Neural cell (in vitro differentiated cells): ENCODE data around the gene ZNF701. TPM values are rescaled to one million over a fixed set of nuclear protein-coding genes. Genes with fewer than 3 reads are reported as not detected.

Experiments
- H2AFZ ChIP-seq: fragments of 200-600, 300-800 bp; sonication (generic), shearing (Covaris generic); 2 replicates; pipeline ENCODE4 v1.6.0; 2014; ENCODE audit warnings: low read depth, mild to moderate bottlenecking, antibody characterized with exemption, low read length, moderate library complexity
- H3F3A ChIP-seq: fragments of 200-600 bp; shearing (Covaris generic); 2 replicates; pipeline ENCODE4 v1.6.1; 2016; ENCODE audit warnings: mild to moderate bottlenecking, moderate library complexity, mixed read lengths, antibody characterized with exemption, low read length; ENCODE audit not compliant: insufficient read depth, poor library complexity, severe bottlenecking
- H3K27ac ChIP-seq: fragments of 200-600, 300-800 bp; sonication (generic), shearing (Covaris generic); 2 replicates; pipeline ENCODE4 v1.5.1; 2014; ENCODE audit warnings: mild to moderate bottlenecking, low read length, moderate library complexity
- H3K27me3 ChIP-seq: fragments of 300-800, 200-600 bp; sonication (generic), shearing (Covaris generic); 2 replicates; pipeline ENCODE4 v1.6.0; 2014; ENCODE audit warnings: mild to moderate bottlenecking, low read depth, low read length, moderate library complexity; ENCODE audit not compliant: insufficient read depth
- H3K36me3 ChIP-seq: fragments of 300-800, 200-600 bp; sonication (generic), shearing (Covaris generic); 2 replicates; pipeline ENCODE4 v1.5.1; 2014; ENCODE audit warnings: mild to moderate bottlenecking, antibody characterized with exemption, low read length, moderate library complexity; ENCODE audit not compliant: insufficient read depth
- H3K4me2 ChIP-seq: fragments of 300-800, 200-600 bp; sonication (generic), shearing (Covaris generic); 2 replicates; pipeline ENCODE4 v1.6.0; 2014; ENCODE audit warnings: mild to moderate bottlenecking, low read length
- H3K4me3 ChIP-seq: fragments of 300-800, 200-600 bp; sonication (generic), shearing (Covaris generic); 2 replicates; pipeline ENCODE4 v1.5.1; 2014; ENCODE audit warnings: mild to moderate bottlenecking, low read length, moderate library complexity
- H3K79me2 ChIP-seq: fragments of 200-600 bp; shearing (Covaris generic); replicated peaks from 2 replicates; pipeline ENCODE4 v1.6.0; 2014; ENCODE audit warnings: mild to moderate bottlenecking, low read length, moderate library complexity; ENCODE audit not compliant: insufficient read depth
- H3K9ac ChIP-seq: fragments of 300-800, 200-600 bp; sonication (generic), shearing (Covaris generic); 2 replicates; pipeline ENCODE4 v1.6.1; 2016; ENCODE audit warnings: mild to moderate bottlenecking, low read length, mixed read lengths
- H3K9me2 ChIP-seq: fragments of 200-600 bp; shearing (Covaris generic); 2 replicates; pipeline ENCODE4 v1.6.1; 2016; ENCODE audit warnings: mild to moderate bottlenecking, low read length, mixed read lengths; ENCODE audit not compliant: insufficient read depth
- H3K9me3 ChIP-seq: fragments of 200-600, 300-800 bp; sonication (generic), shearing (Covaris generic); 2 replicates; pipeline ENCODE4 v1.6.1; 2016; ENCODE audit warnings: mild to moderate bottlenecking, mixed run types, low read length, moderate library complexity, mixed read lengths
- H4K20me1 ChIP-seq: fragments of 200-600 bp; shearing (Covaris generic); 2 replicates; pipeline ENCODE4 v1.6.1; 2016; ENCODE audit warnings: mild to moderate bottlenecking, mixed run types; ENCODE audit not compliant: insufficient read depth
- CTCF ChIP-seq: fragments of 450-650 bp; IDR thresholded peaks from 2 replicates; pipeline ENCODE4 v1.5.1; 2014; ENCODE audit warnings: antibody characterized with exemption, mild to moderate bottlenecking, moderate library complexity; ENCODE audit not compliant: poor library complexity, severe bottlenecking
- EP300 ChIP-seq: fragments of 450-650 bp; conservative IDR thresholded peaks from 2 replicates; pipeline ENCODE4 v1.6.1; 2014; ENCODE audit warnings: antibody characterized with exemption, mild to moderate bottlenecking, moderate library complexity; ENCODE audit not compliant: poor library complexity, severe bottlenecking
- EZH2 ChIP-seq: fragments of 200-600, 300-800 bp; shearing (Covaris generic), sonication (generic); IDR thresholded peaks from 2 replicates; pipeline ENCODE4 v1.6.1; 2014; ENCODE audit warnings: antibody characterized with exemption, low read length, borderline replicate concordance, mild to moderate bottlenecking; ENCODE audit not compliant: insufficient read depth, poor library complexity, severe bottlenecking
- MXI1 ChIP-seq: fragments of 450-650 bp; conservative IDR thresholded peaks from 2 replicates; pipeline ENCODE4 v1.6.1; 2014; ENCODE audit warnings: antibody characterized with exemption, mild to moderate bottlenecking; ENCODE audit not compliant: poor library complexity, severe bottlenecking
- POLR2AphosphoS5 ChIP-seq: IDR thresholded peaks from 2 replicates; pipeline ENCODE4 v1.6.1; 2012
- RAD21 ChIP-seq: fragments of 450-650 bp; conservative IDR thresholded peaks from 2 replicates; pipeline ENCODE4 v1.6.1; 2014; ENCODE audit warnings: antibody characterized with exemption, mild to moderate bottlenecking, moderate library complexity
- REST ChIP-seq: IDR thresholded peaks from 2 replicates; pipeline ENCODE4 v1.6.1; 2012; ENCODE audit warnings: borderline replicate concordance
- SMC3 ChIP-seq: fragments of 450-650 bp; conservative IDR thresholded peaks from 2 replicates; pipeline ENCODE4 v1.6.1; 2014; ENCODE audit warnings: antibody characterized with exemption, mild to moderate bottlenecking, moderate library complexity; ENCODE audit not compliant: poor library complexity
- TAF1 ChIP-seq: IDR thresholded peaks from 2 replicates; pipeline ENCODE4 v1.6.1; 2012; ENCODE audit warnings: low read depth
- polyA plus RNA-seq: library from polyadenylated mRNA; depleted of rRNA; stranded (reverse); fragments of >200 nt; gene quantifications from 2 replicates; pipeline ENCODE4 v1.2.3, GENCODE V29; 2014

The ZNF701 gene
- polyA plus RNA-seq, 1 donor from 2014 or later: 8.0 TPM

DNA sequence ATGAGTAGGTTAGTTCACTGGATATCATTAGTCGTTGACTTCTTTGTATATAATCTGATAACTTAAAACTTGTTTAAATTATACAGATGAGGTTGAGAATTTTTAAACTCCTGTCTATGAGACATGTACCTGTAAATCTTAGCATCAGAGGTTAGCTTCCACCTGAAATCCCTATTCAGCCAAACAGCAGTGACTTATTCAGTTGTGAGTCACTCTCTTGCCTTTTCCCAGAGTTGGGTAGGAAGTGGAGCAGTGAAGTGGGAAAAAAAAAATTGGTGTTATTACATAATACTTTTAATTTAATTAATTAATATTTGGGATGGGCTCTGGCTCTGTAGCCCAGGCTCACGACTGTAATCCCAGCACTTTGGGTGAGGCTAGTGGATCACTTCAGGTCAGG is 32.9 kb downstream of the ZNF701 start:
- H3K9me3 ChIP-seq: no peaks in the 10 kb centered on the region
- H4K20me1 ChIP-seq: no peaks in the 10 kb centered on the region
- H3K4me3 ChIP-seq: no peak overlapping the region
- H3K36me3 ChIP-seq: no peaks in the 10 kb centered on the region
- H3F3A ChIP-seq: no peaks in the 10 kb centered on the region
- H3K27ac ChIP-seq: no peak overlapping the region
- H3K4me2 ChIP-seq: no peak overlapping the region
- H3K79me2 ChIP-seq: no peaks in the 10 kb centered on the region
- H3K27me3 ChIP-seq: no peaks in the 10 kb centered on the region
- TF ChIP-seq RAD21: no peak
- no peak for TF ChIP-seq CTCF
- TF ChIP-seq EP300: no peak
- no peak for TF ChIP-seq SMC3
- TF ChIP-seq MXI1: no peak
- TF ChIP-seq POLR2AphosphoS5: no peak
- TF ChIP-seq EZH2: no peak
- no peak for TF ChIP-seq TAF1
- TF ChIP-seq REST: no peak
- H3K9me2 ChIP-seq: no peaks in the 10 kb centered on the region
- H2AFZ ChIP-seq: no peak overlapping the region
- no peak overlapping the region for H3K9ac ChIP-seq

GRCh38 chr19:52603558-52604207 is 33.6 kb downstream of the ZNF701 start:
- Histone ChIP-seq H3K9ac (no peak overlapping the region), H3K4me2 (no peak overlapping the region), H3K4me3 (no peak overlapping the region), H4K20me1 (no peaks in the 10 kb centered on the region), H3K36me3 (no peaks in the 10 kb centered on the region), H3F3A (no peaks in the 10 kb centered on the region), H3K79me2 (no peaks in the 10 kb centered on the region), H2AFZ (no peak overlapping the region), H3K9me3 (no peaks in the 10 kb centered on the region), H3K27ac (no peak overlapping the region), H3K9me2 (no peaks in the 10 kb centered on the region), H3K27me3 (no peaks in the 10 kb centered on the region)
- TF ChIP-seq EP300 (no peak), TAF1 (no peak), CTCF (no peak), SMC3 (no peak), REST (no peak), POLR2AphosphoS5 (no peak), RAD21 (no peak), EZH2 (no peak), MXI1 (no peak)
